PC-3 (cell line): ENCODE measurements around the gene SRSF8. TPM values are rescaled to one million over a fixed set of nuclear protein-coding genes. Genes with fewer than 3 reads are reported as not detected.

Experiments
- ATAC-seq: fragments of 200-7000 bp; cut with Tn5 transposase; 2 replicates; pipeline ENCODE4 v1.9.1; 2020; ENCODE audit warnings: mild to moderate bottlenecking, moderate library complexity
- BruUV-seq: library from RNA; stranded (reverse); fragments of 400-500 nt; replicated peaks from 2 replicates; lab custom pipeline; 2021; lab: Mats Ljungman, UMichigan
- CTCF ChIA-PET: fragments of 300-600 bp; sonication (Branson Sonifier 250); formaldehyde crosslinking; loops from one replicate; lab custom pipeline; 2022; ENCODE audit warnings: antibody characterized with exemption; lab: Charles Lee
- POLR2A ChIA-PET: fragments of 300-600 bp; sonication (Branson Sonifier 250); formaldehyde crosslinking; loops from one replicate; lab custom pipeline; 2022; ENCODE audit warnings: antibody characterized with exemption; ENCODE audit not compliant: unreplicated experiment; lab: Charles Lee
- DNase-seq: peaks from one replicate; pipeline ENCODE4 v3.0.0-alpha.2; 2015
- H2AFZ ChIP-seq: fragments of 300-600 bp; sonication (generic); 2 replicates; pipeline ENCODE4 v1.6.0; 2016; ENCODE audit warnings: antibody characterized with exemption, low read length
- H3F3A ChIP-seq: fragments of 300-600 bp; sonication (generic); one replicate; pipeline ENCODE4 v1.6.0; 2017; ENCODE audit warnings: antibody characterized with exemption, low read length, control low read depth, mild to moderate bottlenecking; ENCODE audit not compliant: unreplicated experiment
- H3K27ac ChIP-seq: fragments of 300-600 bp; sonication (generic); 2 replicates; pipeline ENCODE4 v1.5.1; 2016; ENCODE audit warnings: mild to moderate bottlenecking, low read length
- H3K27me3 ChIP-seq: fragments of 300-600 bp; sonication (generic); 2 replicates; pipeline ENCODE4 v1.6.1; 2016; ENCODE audit warnings: low read length, mixed read lengths
- H3K36me3 ChIP-seq: fragments of 300-600 bp; sonication (generic); 2 replicates; pipeline ENCODE4 v1.6.1; 2016; ENCODE audit warnings: low read depth, mixed run types, low read length, mixed read lengths
- H3K4me1 ChIP-seq: fragments of 300-600 bp; sonication (generic); 2 replicates; pipeline ENCODE4 v1.5.1; 2016; ENCODE audit warnings: low read length; ENCODE audit not compliant: insufficient read depth
- H3K4me2 ChIP-seq: fragments of 300-600 bp; sonication (generic); 2 replicates; pipeline ENCODE4 v1.6.0; 2016; ENCODE audit warnings: low read length
- H3K4me3 ChIP-seq: fragments of 300-600 bp; sonication (generic); 2 replicates; pipeline ENCODE4 v1.5.1; 2016; ENCODE audit warnings: mild to moderate bottlenecking, low read length, mixed read lengths
- H3K79me2 ChIP-seq: fragments of 300-600 bp; sonication (generic); 2 replicates; pipeline ENCODE4 v1.6.1; 2017; ENCODE audit warnings: low read length, mixed read lengths
- H3K9ac ChIP-seq: fragments of 300-600 bp; sonication (generic); 2 replicates; pipeline ENCODE4 v1.6.0; 2016; ENCODE audit warnings: mild to moderate bottlenecking, low read length
- H3K9me2 ChIP-seq: fragments of 300-600 bp; sonication (generic); replicated peaks from 2 replicates; pipeline ENCODE4 v1.6.1; 2016; ENCODE audit warnings: mixed run types, low read length, mixed read lengths
- H3K9me3 ChIP-seq: fragments of 300-600 bp; sonication (generic); 2 replicates; pipeline ENCODE4 v1.6.1; 2016; ENCODE audit warnings: low read length, mixed read lengths
- H4K20me1 ChIP-seq: fragments of 300-600 bp; sonication (generic); 2 replicates; pipeline ENCODE4 v1.6.1; 2016; ENCODE audit warnings: low read length, mixed read lengths
- EZH2 ChIP-seq: fragments of 300-600 bp; sonication (generic); IDR thresholded peaks from one replicate; pipeline ENCODE4 v1.6.1; 2017; ENCODE audit warnings: antibody characterized with exemption, mild to moderate bottlenecking, low read length; ENCODE audit not compliant: unreplicated experiment
- EZH2phosphoT487 ChIP-seq: fragments of 300-600 bp; sonication (generic); IDR thresholded peaks from 2 replicates; pipeline ENCODE4 v1.6.1; 2018; ENCODE audit warnings: mild to moderate bottlenecking, antibody characterized with exemption, low read length, borderline replicate concordance
- intact Hi-C: fragments of 100-400 bp; cut with micrococcal nuclease; formaldehyde crosslinking; loops from 2 replicates; pipeline ENCODE4 v1.9.0; 2023
- total RNA-seq: library from RNA; depleted of rRNA; stranded (reverse); fragments of >200 nt; gene quantifications from 2 replicates; pipeline ENCODE4 v1.2.3, GENCODE V29; 2014
- TF ChIP-seq, protein P1 (sequence below): fragments of 300-600 bp; sonication (generic); conservative IDR thresholded peaks from 2 replicates; pipeline ENCODE4 v1.5.1; 2017; ENCODE audit warnings: antibody characterized with exemption, low read depth, mild to moderate bottlenecking, low read length

The SRSF8 gene
- total RNA-seq, 1 experiment from 2014 or later = 17.2 TPM

DNA sequence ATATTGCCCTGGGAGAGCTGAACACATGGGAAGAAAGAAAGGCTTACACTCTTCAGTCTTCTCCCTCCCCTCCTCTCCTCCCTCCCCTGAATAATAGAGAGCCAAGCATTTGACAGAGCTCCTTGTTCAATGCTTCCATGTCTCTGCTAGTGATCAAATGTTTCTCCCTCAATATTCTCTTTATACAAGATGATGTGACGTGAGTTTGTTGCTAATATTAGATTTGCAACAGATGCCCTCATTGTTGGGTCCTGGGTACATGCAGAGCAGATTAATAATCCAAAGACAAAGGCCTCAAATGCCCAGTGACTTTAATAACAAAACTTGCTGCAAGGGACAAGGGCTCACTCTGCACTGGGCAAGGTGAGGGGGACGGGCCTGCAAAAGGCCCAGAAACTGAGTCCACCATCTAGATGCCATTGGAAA lies 15.9 kb downstream of the SRSF8 start:
- Histone ChIP-seq H3F3A (no peaks in the 10 kb centered on the region), H3K4me3 (no peak overlapping the region), H3K79me2 (no peaks in the 10 kb centered on the region), H3K4me2 (no peak overlapping the region), H3K4me1 (peaks cover 12% of the 10 kb centered on the region), H3K9ac (no peak overlapping the region), H2AFZ (no peak overlapping the region), H3K9me2 (no peaks in the 10 kb centered on the region), H3K27ac (no peak overlapping the region), H4K20me1 (no peaks in the 10 kb centered on the region), H3K36me3 (no peaks in the 10 kb centered on the region), H3K27me3 (no peaks in the 10 kb centered on the region), H3K9me3 (no peaks in the 10 kb centered on the region)
- no peak for TF ChIP-seq EZH2
- TF ChIP-seq, protein P1, sequence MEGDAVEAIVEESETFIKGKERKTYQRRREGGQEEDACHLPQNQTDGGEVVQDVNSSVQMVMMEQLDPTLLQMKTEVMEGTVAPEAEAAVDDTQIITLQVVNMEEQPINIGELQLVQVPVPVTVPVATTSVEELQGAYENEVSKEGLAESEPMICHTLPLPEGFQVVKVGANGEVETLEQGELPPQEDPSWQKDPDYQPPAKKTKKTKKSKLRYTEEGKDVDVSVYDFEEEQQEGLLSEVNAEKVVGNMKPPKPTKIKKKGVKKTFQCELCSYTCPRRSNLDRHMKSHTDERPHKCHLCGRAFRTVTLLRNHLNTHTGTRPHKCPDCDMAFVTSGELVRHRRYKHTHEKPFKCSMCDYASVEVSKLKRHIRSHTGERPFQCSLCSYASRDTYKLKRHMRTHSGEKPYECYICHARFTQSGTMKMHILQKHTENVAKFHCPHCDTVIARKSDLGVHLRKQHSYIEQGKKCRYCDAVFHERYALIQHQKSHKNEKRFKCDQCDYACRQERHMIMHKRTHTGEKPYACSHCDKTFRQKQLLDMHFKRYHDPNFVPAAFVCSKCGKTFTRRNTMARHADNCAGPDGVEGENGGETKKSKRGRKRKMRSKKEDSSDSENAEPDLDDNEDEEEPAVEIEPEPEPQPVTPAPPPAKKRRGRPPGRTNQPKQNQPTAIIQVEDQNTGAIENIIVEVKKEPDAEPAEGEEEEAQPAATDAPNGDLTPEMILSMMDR = no peak
- TF ChIP-seq EZH2phosphoT487 = no peak
- ChIA-PET POLR2A (no interaction called here), CTCF (no interaction called here)
- ATAC-seq (no peak), DNase-seq (no peak)
- intact Hi-C loops = no loop called here
- no TSS peak for BruUV-seq

DNA sequence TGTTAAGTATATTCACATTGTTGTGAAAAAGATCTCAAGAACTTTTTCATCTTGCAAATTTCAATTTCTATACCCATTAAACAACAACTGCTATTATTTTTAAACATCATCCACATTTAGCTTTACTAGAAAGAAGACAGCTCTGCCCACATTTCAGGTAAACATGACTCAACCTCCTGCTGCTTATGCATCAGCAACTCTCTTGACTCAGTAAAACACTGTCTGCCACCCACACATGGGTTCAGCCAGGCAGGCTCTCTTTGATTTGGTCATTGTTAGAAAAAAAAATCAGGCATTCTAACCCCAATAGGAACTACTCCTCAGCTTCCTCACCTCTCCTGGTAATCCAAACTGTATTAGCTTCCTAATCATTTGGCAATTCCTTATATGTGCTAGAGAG lies 17.8 kb downstream of the SRSF8 start:
- Histone ChIP-seq H3K36me3 (no peaks in the 10 kb centered on the region), H3K4me3 (no peak overlapping the region), H3K79me2 (no peaks in the 10 kb centered on the region), H2AFZ (no peak overlapping the region), H3K9me3 (no peaks in the 10 kb centered on the region), H3F3A (no peaks in the 10 kb centered on the region), H4K20me1 (no peaks in the 10 kb centered on the region), H3K4me1 (peaks cover 12% of the 10 kb centered on the region), H3K4me2 (no peak overlapping the region), H3K27ac (no peak overlapping the region), H3K9ac (no peak overlapping the region), H3K9me2 (no peaks in the 10 kb centered on the region), H3K27me3 (no peaks in the 10 kb centered on the region)
- ChIA-PET CTCF (no interaction called here), POLR2A (interaction anchor here (0.6 kb wide), 1 partner anchor 9 kb away, joined by 3 read pairs; no protein-coding TSS in a partner anchor)
- peak; percentile 80 for DNase-seq
- ATAC-seq = peak; percentile 82
- TF ChIP-seq, protein P1 = no peak
- no peak for TF ChIP-seq EZH2
- TF ChIP-seq EZH2phosphoT487 = no peak
- no TSS peak for BruUV-seq
- intact Hi-C loops = no loop called here

DNA sequence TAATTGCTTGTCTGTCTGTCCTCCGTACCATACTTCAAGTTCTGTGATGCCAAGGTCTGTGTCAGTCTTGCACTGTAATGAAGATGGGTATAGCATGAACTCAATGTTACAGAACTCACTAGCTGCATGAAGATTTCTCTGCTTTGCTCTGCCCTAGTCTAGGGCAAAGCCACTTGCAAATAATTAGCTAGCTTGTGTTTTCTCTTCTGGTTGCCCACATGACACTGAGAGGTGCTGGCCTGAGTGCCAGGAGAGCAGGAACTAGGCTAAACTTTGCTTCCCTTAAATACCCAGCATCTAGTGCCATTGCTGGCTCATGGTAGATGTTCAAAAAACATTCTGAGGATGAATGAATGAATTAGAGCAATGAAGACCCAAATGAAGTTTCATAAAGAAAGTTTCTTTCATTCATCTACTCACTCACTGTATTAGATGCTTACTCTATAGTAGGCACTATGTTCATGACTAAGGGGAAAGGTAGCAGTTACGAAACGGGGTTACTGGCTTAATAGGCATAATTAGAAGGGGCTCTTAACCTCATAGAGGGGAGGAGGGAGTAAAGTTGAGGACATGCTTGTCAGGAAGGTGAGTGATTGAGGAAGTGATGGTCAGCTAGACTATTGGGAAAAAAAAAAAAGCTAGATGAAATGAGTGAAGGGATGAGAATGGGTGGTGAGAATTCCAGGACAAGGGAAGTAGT lies 18.5 kb downstream of the SRSF8 start:
- no TSS peak for BruUV-seq
- Histone ChIP-seq H3K27me3 (no peaks in the 10 kb centered on the region), H3K27ac (no peak overlapping the region), H4K20me1 (no peaks in the 10 kb centered on the region), H2AFZ (no peak overlapping the region), H3K79me2 (peaks cover 1% of the 10 kb centered on the region), H3K4me2 (no peak overlapping the region), H3K4me3 (no peak overlapping the region), H3K36me3 (no peaks in the 10 kb centered on the region), H3K9me3 (no peaks in the 10 kb centered on the region), H3F3A (no peaks in the 10 kb centered on the region), H3K4me1 (peaks cover 12% of the 10 kb centered on the region), H3K9ac (no peak overlapping the region), H3K9me2 (no peaks in the 10 kb centered on the region)
- CTCF ChIA-PET = interaction anchor here (0.6 kb wide), 1 partner anchor 52 kb away, joined by 3 read pairs; no protein-coding TSS in a partner anchor
- intact Hi-C loops = no loop called here
- POLR2A ChIA-PET = no interaction called here
- TF ChIP-seq EZH2phosphoT487 (no peak), EZH2 (no peak)
- TF ChIP-seq, protein P1 = no peak
- ATAC-seq (no peak), DNase-seq (no peak)
